Esophagus muscularis mucosa (tissue), 4 donors: Measurements from ENCODE around the gene AUTS2. TPM values are rescaled to one million over a fixed set of nuclear protein-coding genes. Genes with fewer than 3 reads are reported as not detected.

Experiments used
- DNase-seq: peaks from one replicate; pipeline ENCODE4 v3.0.0-alpha.2; 2017; ENCODE audit errors: extremely low spot score
- H3K27ac ChIP-seq, 4 donors: fragments of 200-600 bp; sonication (generic); replicated peaks in 1 of 4; 1 replicate in 3 of 4; 2 replicates in 1 of 4; pipeline ENCODE4 v1.5.1; 2016 to 2019; ENCODE audit warnings: mild to moderate bottlenecking in 1 of 4
- H3K27me3 ChIP-seq, 4 donors: fragments of 200-600 bp; sonication (generic); one replicate each; pipeline versions ENCODE4 v1.5.1 to v1.6.0; 2016 to 2019
- H3K36me3 ChIP-seq, 4 donors: fragments of 200-600 bp; sonication (generic); one replicate each; pipeline ENCODE4 v1.5.1; 2016 to 2019
- H3K4me1 ChIP-seq, 4 donors: fragments of 200-600 bp; sonication (generic); one replicate each; pipeline ENCODE4 v1.5.1; 2016 to 2019
- H3K4me3 ChIP-seq, 4 donors: fragments of 200-600 bp; sonication (generic); 1 replicate in 2 of 4; 2 replicates in 2 of 4; pipeline ENCODE4 v1.5.1; 2016 to 2019; ENCODE audit warnings: mild to moderate bottlenecking in 4 of 4, moderate library complexity in 1 of 4
- H3K9me3 ChIP-seq, 4 donors: fragments of 200-600 bp; sonication (generic); 1 replicate in 3 of 4; 2 replicates in 1 of 4; pipeline ENCODE4 v1.5.1; 2016 to 2019
- EP300 ChIP-seq: sonication (generic); formaldehyde crosslinking; IDR thresholded peaks from one replicate; pipeline ENCODE4 v1.6.1; 2017; ENCODE audit warnings: antibody characterized with exemption
- POLR2A ChIP-seq: fragments of 450-650 bp; IDR thresholded peaks from one replicate; pipeline ENCODE4 v1.6.1; 2017; ENCODE audit warnings: antibody characterized with exemption, moderate library complexity, mild to moderate bottlenecking, low read depth
- POLR2AphosphoS5 ChIP-seq, 2 donors: sonication (generic); formaldehyde crosslinking; IDR thresholded peaks; one replicate each; pipeline ENCODE4 v1.6.1; 2017; ENCODE audit warnings: antibody characterized with exemption in 2 of 2
- WGBS: methylation state at CpG from one replicate; pipeline ENCODE4 v1.1.5; 2018; 5-methylcytosine and 5-hydroxymethylcytosine counted together
- intact Hi-C: fragments of 100-400 bp; cut with DNase I; formaldehyde crosslinking; loops from one replicate; pipeline ENCODE4 v1.15.1; 2023
- total RNA-seq, 4 donors: library from RNA; depleted of rRNA; stranded (reverse); fragments of >200 nt; gene quantifications; one replicate each; pipeline versions ENCODE4 v1.1.0 to v1.2.1, GENCODE V29; 2016
- TF ChIP-seq, protein P1 (sequence below), 3 experiments: fragments of 200-600 bp in 2 of 3; fragments of 450-650 bp in 1 of 3; sonication (generic) in 2 of 3; IDR thresholded peaks; one replicate each; pipeline ENCODE4 v1.5.1; 2017 to 2019; ENCODE audit warnings: antibody characterized with exemption in 3 of 3, mild to moderate bottlenecking in 2 of 3, moderate library complexity in 1 of 3

AUTS2 gene
- total RNA-seq, 4 donors from 2014 or later, result 18.5 to 44.9 (median 34.2) TPM

DNA sequence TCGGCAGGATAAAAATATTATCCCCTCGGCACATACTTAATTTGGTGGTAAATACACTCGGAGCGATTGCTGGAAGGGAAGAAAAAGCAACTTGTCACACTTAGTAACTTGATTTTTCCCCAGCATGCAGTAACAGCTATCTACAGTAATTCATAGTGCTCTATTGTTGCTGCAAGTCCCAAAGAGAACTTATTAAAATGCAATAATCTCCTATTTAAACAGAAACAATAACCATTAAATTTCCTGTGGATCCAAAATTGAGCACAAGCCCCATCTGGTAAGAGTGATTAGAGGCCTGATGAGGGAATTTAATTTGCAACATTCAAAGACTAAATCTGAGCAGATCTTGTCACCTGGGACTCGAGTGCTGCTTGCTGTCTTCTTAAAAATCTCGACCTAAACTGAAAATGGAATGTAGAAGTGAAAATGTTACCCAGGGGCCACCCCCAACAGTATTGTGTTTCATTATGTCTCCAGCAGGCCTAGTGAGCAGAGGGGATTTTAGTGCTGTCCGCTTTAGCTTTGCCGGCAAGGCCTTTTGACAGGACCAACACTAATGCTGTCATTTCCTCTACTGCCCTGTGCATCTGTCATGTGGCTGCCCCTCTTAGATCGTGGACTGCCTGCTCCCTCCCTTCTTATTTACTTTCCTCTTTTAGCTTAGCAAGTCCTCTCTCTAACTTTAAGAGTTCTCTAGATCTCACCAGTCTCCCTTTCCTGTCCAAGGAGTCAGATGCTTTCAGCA, 639.7 kb downstream of the AUTS2 start:
- no peaks in the 10 kb centered on the region for H3K27me3 ChIP-seq
- H3K9me3 ChIP-seq, result no peaks in the 10 kb centered on the region
- H3K4me1 ChIP-seq, result no peaks in the 10 kb centered on the region
- no peaks in the 10 kb centered on the region for H3K36me3 ChIP-seq
- H3K4me3 ChIP-seq, result no peak overlapping the region
- TF ChIP-seq EP300, result no peak
- TF ChIP-seq, protein P1, sequence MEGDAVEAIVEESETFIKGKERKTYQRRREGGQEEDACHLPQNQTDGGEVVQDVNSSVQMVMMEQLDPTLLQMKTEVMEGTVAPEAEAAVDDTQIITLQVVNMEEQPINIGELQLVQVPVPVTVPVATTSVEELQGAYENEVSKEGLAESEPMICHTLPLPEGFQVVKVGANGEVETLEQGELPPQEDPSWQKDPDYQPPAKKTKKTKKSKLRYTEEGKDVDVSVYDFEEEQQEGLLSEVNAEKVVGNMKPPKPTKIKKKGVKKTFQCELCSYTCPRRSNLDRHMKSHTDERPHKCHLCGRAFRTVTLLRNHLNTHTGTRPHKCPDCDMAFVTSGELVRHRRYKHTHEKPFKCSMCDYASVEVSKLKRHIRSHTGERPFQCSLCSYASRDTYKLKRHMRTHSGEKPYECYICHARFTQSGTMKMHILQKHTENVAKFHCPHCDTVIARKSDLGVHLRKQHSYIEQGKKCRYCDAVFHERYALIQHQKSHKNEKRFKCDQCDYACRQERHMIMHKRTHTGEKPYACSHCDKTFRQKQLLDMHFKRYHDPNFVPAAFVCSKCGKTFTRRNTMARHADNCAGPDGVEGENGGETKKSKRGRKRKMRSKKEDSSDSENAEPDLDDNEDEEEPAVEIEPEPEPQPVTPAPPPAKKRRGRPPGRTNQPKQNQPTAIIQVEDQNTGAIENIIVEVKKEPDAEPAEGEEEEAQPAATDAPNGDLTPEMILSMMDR (IDR thresholded peaks at IDR 0.05), result no peak
- TF ChIP-seq POLR2AphosphoS5 (IDR thresholded peaks at IDR 0.05), result no peak
- no peak for TF ChIP-seq POLR2A
- intact Hi-C loops, result no loop called here
- 73% methylated on average over 9 of the region's 9 CpGs for WGBS
- H3K27ac ChIP-seq, result no peak overlapping the region
- no peak for DNase-seq

- H3K4me3 ChIP-seq, result no peak overlapping the region
- TF ChIP-seq, protein P1 (IDR thresholded peaks at IDR 0.05), result no peak
- TF ChIP-seq POLR2A, result no peak
- no peaks in the 10 kb centered on the region for H3K27me3 ChIP-seq
- H3K9me3 ChIP-seq, result no peaks in the 10 kb centered on the region
- DNase-seq, result no peak
- intact Hi-C loops, result no loop called here
- H3K36me3 ChIP-seq, result no peaks in the 10 kb centered on the region
- H3K27ac ChIP-seq, result no peak overlapping the region
- 98% methylated on average over 3 of the region's 3 CpGs for WGBS
- no peaks in the 10 kb centered on the region for H3K4me1 ChIP-seq
These were observed 641.6 kb downstream of the AUTS2 start for GRCh38 chr7:70239918-70240317.

- intact Hi-C loops, result no loop called here
- TF ChIP-seq POLR2AphosphoS5 (IDR thresholded peaks at IDR 0.05), result no peak
- no peak for TF ChIP-seq POLR2A
- TF ChIP-seq, protein P1 (IDR thresholded peaks at IDR 0.05), result no peak
- Histone ChIP-seq H3K36me3 (no peaks in the 10 kb centered on the region), H3K27me3 (no peaks in the 10 kb centered on the region), H3K4me1 (no peaks in the 10 kb centered on the region), H3K9me3 (no peaks in the 10 kb centered on the region), H3K4me3 (no peak overlapping the region), H3K27ac (no peak overlapping the region)
- WGBS, result 89% methylated on average over 2 of the region's 2 CpGs
- DNase-seq, result no peak
These were observed 642.6 kb downstream of the AUTS2 start for GRCh38 chr7:70240873-70241272.

DNA sequence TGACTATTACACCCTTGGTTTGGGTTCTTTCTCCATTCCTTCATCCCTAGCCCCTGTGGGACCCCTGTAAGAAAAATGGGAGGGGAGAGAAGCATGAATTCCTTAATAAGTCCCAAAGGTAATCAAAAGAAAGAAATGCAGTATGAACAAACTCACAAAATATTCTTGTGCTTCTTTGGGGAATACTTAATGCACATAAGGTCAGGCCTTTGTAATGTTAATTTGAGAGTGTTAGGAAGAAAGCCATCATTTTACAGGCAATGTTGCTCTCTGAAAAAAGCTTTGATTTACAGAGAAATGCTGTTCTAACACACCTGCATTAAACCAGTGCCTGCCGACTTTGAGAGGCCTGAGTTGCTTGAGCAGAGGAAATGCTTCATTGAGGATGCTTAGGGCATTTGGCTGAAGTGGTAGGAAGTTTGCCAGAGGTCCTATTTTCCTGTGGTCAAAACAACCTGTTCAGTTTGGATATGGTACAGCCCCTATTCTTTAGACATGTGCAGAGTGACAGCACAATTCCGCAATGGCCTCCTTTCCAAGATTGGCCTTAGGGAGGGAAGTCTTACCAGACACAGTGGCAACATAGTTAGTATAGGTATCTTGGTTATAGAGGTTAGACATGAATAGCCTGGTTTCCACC, 643.4 kb downstream of the AUTS2 start:
- no peaks in the 10 kb centered on the region for H3K4me1 ChIP-seq
- H3K27ac ChIP-seq, result no peak overlapping the region
- H3K36me3 ChIP-seq, result no peaks in the 10 kb centered on the region
- intact Hi-C loops, result no loop called here
- no peak overlapping the region for H3K4me3 ChIP-seq
- TF ChIP-seq POLR2AphosphoS5 (IDR thresholded peaks at IDR 0.05) (no peak), POLR2A (no peak)
- WGBS, result 84% methylated on average over 2 of the region's 2 CpGs
- no peak for DNase-seq
- H3K9me3 ChIP-seq, result no peaks in the 10 kb centered on the region
- no peaks in the 10 kb centered on the region for H3K27me3 ChIP-seq

- no peaks in the 10 kb centered on the region for H3K36me3 ChIP-seq
- intact Hi-C loops, result no loop called here
- no peak overlapping the region for H3K27ac ChIP-seq
- no peaks in the 10 kb centered on the region for H3K4me1 ChIP-seq
- TF ChIP-seq, protein P1 (IDR thresholded peaks at IDR 0.05), result no peak
- TF ChIP-seq EP300, result no peak
- TF ChIP-seq POLR2AphosphoS5 (IDR thresholded peaks at IDR 0.05), result no peak
- TF ChIP-seq POLR2A, result no peak
- H3K9me3 ChIP-seq, result no peaks in the 10 kb centered on the region
- 94% methylated on average over 4 of the region's 4 CpGs for WGBS
- H3K27me3 ChIP-seq, result no peaks in the 10 kb centered on the region
- DNase-seq, result no peak
- H3K4me3 ChIP-seq, result no peak overlapping the region
These were observed 644.6 kb downstream of the AUTS2 start for GRCh38 chr7:70242826-70243225.
